ENCODE data around the gene EXOC3.

EXOC3 gene

DNA sequence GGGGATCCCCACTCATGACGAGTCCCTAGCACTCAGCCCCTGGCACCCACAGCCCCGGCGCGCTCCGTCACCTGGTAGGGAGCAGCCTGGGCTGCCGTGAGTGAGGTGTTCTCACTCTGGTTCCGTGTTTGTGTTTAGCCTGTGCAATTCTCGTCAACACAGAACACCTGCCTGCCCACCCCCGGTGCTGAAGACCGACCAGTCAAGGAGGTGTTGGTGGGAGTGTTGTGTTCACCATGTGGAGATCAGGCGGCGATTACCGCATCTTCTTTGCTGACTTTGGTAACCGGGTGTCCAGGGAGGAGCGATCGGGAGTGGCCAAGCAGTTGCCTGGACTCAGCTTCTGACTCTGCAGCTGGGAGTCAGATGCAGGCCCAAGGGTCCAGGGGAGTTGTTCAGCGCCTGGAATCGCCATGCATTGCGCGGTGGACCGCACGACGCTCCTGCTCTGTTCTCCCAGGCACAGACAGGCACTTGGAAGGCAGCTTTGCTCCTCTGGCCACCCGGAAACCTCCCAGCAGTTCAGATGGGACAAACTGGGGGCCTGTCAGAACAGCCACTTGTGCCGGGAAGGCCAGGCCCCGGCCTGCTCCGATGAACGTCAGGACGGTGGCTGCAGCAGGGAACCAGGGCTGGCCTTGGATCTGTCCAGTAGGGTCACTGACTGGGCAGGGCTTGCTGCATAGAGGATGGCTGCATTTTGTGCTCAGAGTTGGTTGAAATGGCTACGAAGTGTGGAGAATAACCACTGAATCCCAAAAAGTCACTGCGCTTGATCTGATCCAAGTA, 28.2 kb downstream of the EXOC3 start:
- Histone ChIP-seq H3K4me3 (replicated peaks; ENCODE audit: insufficient read depth, low read length) (no peak overlapping the region), H3K27me3 (ENCODE audit: insufficient read depth, poor library complexity, severe bottlenecking) (peaks cover 20% of the 10 kb centered on the region), H3K27ac (replicated peaks) (peak overlapping the region; percentile 91; the same call in 1 of the 2 replicates)
- no peak for DNase-seq (ENCODE audit: low read depth in 1 of 2, low spot score in 1 of 2)
- TF ChIP-seq, protein P1, sequence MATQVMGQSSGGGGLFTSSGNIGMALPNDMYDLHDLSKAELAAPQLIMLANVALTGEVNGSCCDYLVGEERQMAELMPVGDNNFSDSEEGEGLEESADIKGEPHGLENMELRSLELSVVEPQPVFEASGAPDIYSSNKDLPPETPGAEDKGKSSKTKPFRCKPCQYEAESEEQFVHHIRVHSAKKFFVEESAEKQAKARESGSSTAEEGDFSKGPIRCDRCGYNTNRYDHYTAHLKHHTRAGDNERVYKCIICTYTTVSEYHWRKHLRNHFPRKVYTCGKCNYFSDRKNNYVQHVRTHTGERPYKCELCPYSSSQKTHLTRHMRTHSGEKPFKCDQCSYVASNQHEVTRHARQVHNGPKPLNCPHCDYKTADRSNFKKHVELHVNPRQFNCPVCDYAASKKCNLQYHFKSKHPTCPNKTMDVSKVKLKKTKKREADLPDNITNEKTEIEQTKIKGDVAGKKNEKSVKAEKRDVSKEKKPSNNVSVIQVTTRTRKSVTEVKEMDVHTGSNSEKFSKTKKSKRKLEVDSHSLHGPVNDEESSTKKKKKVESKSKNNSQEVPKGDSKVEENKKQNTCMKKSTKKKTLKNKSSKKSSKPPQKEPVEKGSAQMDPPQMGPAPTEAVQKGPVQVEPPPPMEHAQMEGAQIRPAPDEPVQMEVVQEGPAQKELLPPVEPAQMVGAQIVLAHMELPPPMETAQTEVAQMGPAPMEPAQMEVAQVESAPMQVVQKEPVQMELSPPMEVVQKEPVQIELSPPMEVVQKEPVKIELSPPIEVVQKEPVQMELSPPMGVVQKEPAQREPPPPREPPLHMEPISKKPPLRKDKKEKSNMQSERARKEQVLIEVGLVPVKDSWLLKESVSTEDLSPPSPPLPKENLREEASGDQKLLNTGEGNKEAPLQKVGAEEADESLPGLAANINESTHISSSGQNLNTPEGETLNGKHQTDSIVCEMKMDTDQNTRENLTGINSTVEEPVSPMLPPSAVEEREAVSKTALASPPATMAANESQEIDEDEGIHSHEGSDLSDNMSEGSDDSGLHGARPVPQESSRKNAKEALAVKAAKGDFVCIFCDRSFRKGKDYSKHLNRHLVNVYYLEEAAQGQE (IDR thresholded peaks at IDR 0.05; ENCODE audit: insufficient replicate concordance, low read depth): no peak
- TF ChIP-seq SPI1 (IDR thresholded peaks at IDR 0.05; ENCODE audit: borderline replicate concordance, low read depth) (no peak), GABPA (IDR thresholded peaks at IDR 0.05; ENCODE audit: low read depth) (no peak), POLR2AphosphoS5 (IDR thresholded peaks at IDR 0.05; ENCODE audit: low read depth) (no peak)
- TF ChIP-seq, protein P2, sequence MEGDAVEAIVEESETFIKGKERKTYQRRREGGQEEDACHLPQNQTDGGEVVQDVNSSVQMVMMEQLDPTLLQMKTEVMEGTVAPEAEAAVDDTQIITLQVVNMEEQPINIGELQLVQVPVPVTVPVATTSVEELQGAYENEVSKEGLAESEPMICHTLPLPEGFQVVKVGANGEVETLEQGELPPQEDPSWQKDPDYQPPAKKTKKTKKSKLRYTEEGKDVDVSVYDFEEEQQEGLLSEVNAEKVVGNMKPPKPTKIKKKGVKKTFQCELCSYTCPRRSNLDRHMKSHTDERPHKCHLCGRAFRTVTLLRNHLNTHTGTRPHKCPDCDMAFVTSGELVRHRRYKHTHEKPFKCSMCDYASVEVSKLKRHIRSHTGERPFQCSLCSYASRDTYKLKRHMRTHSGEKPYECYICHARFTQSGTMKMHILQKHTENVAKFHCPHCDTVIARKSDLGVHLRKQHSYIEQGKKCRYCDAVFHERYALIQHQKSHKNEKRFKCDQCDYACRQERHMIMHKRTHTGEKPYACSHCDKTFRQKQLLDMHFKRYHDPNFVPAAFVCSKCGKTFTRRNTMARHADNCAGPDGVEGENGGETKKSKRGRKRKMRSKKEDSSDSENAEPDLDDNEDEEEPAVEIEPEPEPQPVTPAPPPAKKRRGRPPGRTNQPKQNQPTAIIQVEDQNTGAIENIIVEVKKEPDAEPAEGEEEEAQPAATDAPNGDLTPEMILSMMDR (IDR thresholded peaks at IDR 0.05; ENCODE audit: insufficient read depth, low read length): no peak

DNA sequence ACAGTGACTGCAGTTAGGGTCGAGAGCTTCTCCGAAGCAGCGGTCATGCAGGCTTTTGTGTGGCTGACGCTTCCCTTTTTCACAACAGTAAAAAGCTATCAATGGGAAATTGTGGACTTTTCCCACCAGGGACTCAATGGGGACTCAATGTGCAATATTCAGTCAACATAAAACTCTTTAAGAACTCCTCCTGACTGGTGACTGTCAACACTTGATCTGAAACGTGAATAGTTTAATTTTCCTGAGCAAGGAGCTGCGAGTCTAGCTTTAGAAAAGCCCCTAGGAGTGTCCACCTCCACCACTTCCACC, 28.7 kb downstream of the EXOC3 start:
- H3K27ac ChIP-seq (replicated peaks): peak overlapping the region; percentile 91
- H3K4me3 ChIP-seq (replicated peaks; ENCODE audit: insufficient read depth, low read length): peak overlapping the region; percentile 56
- DNase-seq (ENCODE audit: low read depth in 1 of 2, low spot score in 1 of 2): peak in 1 of 2 experiments; percentile 44
- H3K27me3 ChIP-seq (ENCODE audit: insufficient read depth, poor library complexity, severe bottlenecking): peaks cover 26% of the 10 kb centered on the region
- no peak for TF ChIP-seq GABPA (IDR thresholded peaks at IDR 0.05; ENCODE audit: low read depth)
- peak; percentile 62; the same call in 1 of the 2 replicates for TF ChIP-seq SPI1 (IDR thresholded peaks at IDR 0.05; ENCODE audit: borderline replicate concordance, low read depth)

DNA sequence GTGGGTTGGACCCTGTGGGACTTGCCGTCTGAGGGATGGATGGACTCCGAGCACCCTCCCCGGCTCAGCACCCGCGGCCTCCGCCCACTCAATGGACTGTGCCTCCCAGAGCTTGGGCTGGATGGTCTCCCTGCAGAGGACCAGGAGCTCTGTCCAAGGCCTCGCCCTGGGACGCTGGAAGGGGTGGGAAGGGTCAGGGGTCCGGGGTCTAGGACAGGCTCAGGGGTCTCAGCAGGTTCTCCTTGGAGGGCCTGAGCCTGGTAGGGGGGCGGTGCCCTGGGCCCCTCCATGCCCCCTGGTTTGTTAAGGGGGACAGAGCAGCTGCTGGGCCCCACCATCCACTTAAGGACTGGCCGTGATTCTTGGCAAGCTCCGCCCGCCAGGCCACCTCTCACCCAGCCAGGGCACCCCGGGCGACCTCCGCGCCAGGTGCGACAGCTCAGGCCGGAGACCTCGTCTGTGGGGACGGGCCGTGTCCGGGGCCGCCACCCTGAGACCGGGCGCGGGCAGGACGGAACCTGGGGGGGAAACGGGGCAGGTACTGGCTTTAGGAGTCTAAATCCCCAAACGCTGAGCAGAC, 29.2 kb downstream of the EXOC3 start:
- peak in 1 of 2 experiments; percentile 14 for DNase-seq (ENCODE audit: low read depth in 1 of 2, low spot score in 1 of 2)
- peaks cover 30% of the 10 kb centered on the region for H3K27me3 ChIP-seq (ENCODE audit: insufficient read depth, poor library complexity, severe bottlenecking)
- peak overlapping the region; percentile 56 for H3K4me3 ChIP-seq (replicated peaks; ENCODE audit: insufficient read depth, low read length)
- H3K27ac ChIP-seq (replicated peaks): peak overlapping the region; percentile 91
- TF ChIP-seq POLR2AphosphoS5 (IDR thresholded peaks at IDR 0.05; ENCODE audit: low read depth): peak; percentile 56
- TF ChIP-seq, protein P1 (IDR thresholded peaks at IDR 0.05; ENCODE audit: insufficient replicate concordance, low read depth): no peak

DNA sequence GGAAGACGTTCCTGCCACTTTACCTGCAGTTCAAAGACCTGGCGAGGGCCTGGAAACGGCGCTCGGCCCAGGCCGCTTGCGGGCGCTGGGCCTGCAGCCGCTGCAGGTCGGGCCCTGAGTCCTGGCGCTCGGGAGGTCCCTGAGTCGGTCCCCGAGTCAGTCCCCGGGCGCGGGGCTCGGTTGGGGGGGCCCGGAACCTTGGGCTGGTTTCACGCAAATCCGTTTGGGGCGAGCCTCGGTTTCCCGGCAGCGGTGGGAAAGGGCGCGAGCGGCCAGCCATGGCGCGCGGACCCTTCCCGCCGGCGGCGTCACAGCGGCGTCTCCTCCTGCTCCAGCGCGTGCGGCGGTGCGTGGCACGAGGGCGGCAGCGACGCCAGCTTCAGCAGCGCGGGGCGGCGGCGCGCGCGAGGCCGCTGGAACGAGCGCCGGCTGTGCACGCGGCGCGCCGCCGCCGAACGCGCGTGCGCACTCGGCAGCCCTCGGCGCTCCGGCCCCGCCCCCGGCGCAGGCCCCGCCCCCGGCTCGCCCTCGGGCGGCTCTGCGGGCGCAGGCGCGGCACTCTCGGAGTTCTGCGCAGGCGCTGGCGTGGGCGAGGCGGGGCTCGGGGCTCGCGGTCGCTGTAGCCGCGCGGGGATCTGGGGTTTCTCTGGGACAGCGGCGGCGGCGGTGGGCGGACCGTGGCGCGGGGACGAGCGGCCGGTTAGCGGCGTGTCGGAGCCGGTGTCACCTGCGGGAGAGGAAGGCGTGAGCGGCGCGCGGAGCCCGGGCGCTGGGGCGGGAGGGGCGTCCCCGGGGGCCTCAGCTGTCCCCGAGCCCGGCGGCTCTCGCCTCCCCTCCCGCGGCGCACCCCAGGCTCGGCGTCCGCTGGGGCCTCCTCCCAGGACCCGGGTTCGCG, 29.9 kb downstream of the EXOC3 start:
- H3K27ac ChIP-seq (replicated peaks): peak overlapping the region; percentile 91
- peak; percentile 74 to 75 for DNase-seq (ENCODE audit: low read depth in 1 of 2, low spot score in 1 of 2)
- H3K4me3 ChIP-seq (replicated peaks; ENCODE audit: insufficient read depth, low read length): peak overlapping the region; percentile 56
- TF ChIP-seq GABPA (IDR thresholded peaks at IDR 0.05; ENCODE audit: low read depth) (no peak), POLR2AphosphoS5 (IDR thresholded peaks at IDR 0.05; ENCODE audit: low read depth) (peak; percentile 51)
- TF ChIP-seq, protein P2 (IDR thresholded peaks at IDR 0.05; ENCODE audit: insufficient read depth, low read length): no peak
- peaks cover 38% of the 10 kb centered on the region for H3K27me3 ChIP-seq (ENCODE audit: insufficient read depth, poor library complexity, severe bottlenecking)

All from HL-60 (cell line).